ENCODE data around the gene P2RX7.

P2RX7 gene

GRCh38 chr12:121186826-121187225 is 54.1 kb downstream of the P2RX7 start:
- Histone ChIP-seq H3K27ac (no peak overlapping the region), H3K4me2 (no peak overlapping the region), H3K9ac (no peak overlapping the region), H3K4me1 (ENCODE audit: low read depth, poor library complexity, severe bottlenecking) (no peaks in the 10 kb centered on the region), H3K27me3 (ENCODE audit: insufficient read depth, low read depth) (no peaks in the 10 kb centered on the region), H3K36me3 (ENCODE audit: insufficient read depth) (no peaks in the 10 kb centered on the region), H3K4me3 (IDR thresholded peaks at IDR 0.05; ENCODE audit: insufficient read depth, low read depth, low read length) (no peak overlapping the region), H3K79me2 (ENCODE audit: insufficient read depth, low read depth) (no peaks in the 10 kb centered on the region), H2AFZ (ENCODE audit: low read depth) (no peak overlapping the region), H4K20me1 (ENCODE audit: insufficient read depth) (no peaks in the 10 kb centered on the region)
- TF ChIP-seq CTCF (conservative IDR thresholded peaks at IDR 0.05; ENCODE audit: low read depth, low read length): no peak

DNA sequence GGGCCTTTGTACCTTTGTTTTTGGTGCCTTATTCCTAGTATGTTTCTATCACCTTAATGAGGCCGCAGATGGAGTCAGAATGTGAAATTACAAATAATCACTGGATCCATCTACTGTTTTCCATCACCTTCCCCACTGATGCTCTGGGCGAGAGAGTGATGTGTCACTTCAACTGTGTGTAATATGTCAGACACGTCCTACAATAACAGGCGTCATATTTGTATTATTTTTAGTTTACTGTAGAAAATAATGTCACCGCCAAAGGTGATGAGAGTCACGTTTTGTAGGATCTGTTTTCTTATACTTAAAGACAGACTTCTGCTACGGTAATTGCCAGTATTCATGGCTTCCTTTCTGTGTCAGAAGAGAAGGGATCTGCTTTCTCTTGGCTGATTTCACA is 54.8 kb downstream of the P2RX7 start:
- Histone ChIP-seq H3K4me2 (no peak overlapping the region), H3K27me3 (ENCODE audit: insufficient read depth, low read depth) (no peaks in the 10 kb centered on the region), H3K4me3 (IDR thresholded peaks at IDR 0.05; ENCODE audit: insufficient read depth, low read depth, low read length) (no peak overlapping the region), H4K20me1 (ENCODE audit: insufficient read depth) (no peaks in the 10 kb centered on the region), H3K9ac (no peak overlapping the region), H2AFZ (ENCODE audit: low read depth) (no peak overlapping the region), H3K36me3 (ENCODE audit: insufficient read depth) (no peaks in the 10 kb centered on the region), H3K4me1 (ENCODE audit: low read depth, poor library complexity, severe bottlenecking) (no peaks in the 10 kb centered on the region), H3K79me2 (ENCODE audit: insufficient read depth, low read depth) (no peaks in the 10 kb centered on the region), H3K27ac (no peak overlapping the region)
- no peak for TF ChIP-seq CTCF (conservative IDR thresholded peaks at IDR 0.05; ENCODE audit: low read depth, low read length)

GRCh38 chr12:121188227-121188626 is 55.6 kb downstream of the P2RX7 start:
- Histone ChIP-seq H3K4me1 (ENCODE audit: low read depth, poor library complexity, severe bottlenecking) (no peaks in the 10 kb centered on the region), H2AFZ (ENCODE audit: low read depth) (no peak overlapping the region), H3K27ac (no peak overlapping the region), H3K27me3 (ENCODE audit: insufficient read depth, low read depth) (no peaks in the 10 kb centered on the region), H3K79me2 (ENCODE audit: insufficient read depth, low read depth) (no peaks in the 10 kb centered on the region), H3K4me2 (no peak overlapping the region), H4K20me1 (ENCODE audit: insufficient read depth) (no peaks in the 10 kb centered on the region), H3K9ac (no peak overlapping the region), H3K4me3 (IDR thresholded peaks at IDR 0.05; ENCODE audit: insufficient read depth, low read depth, low read length) (no peak overlapping the region), H3K36me3 (ENCODE audit: insufficient read depth) (no peaks in the 10 kb centered on the region)
- TF ChIP-seq CTCF (conservative IDR thresholded peaks at IDR 0.05; ENCODE audit: low read depth, low read length): no peak

DNA sequence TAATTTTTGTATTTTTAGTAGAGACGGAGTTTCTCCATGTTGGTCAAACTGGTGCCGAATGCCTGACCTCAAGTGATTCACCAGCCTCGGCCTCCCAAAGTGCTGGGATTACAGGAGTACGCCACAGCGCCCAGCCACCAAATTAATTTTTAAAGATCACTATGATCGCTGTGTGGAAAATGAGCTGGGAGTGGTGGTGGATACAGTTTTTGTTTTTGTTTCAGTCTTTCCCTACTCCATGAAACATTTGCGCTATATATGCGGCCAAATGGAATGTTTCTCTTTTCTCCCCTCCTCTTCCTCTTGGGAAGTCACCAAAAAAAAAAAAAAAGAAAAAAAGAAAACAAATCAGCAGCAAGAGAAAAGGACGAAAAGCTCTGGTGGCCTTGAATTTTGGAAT is 56.5 kb downstream of the P2RX7 start:
- Histone ChIP-seq H2AFZ (ENCODE audit: low read depth) (no peak overlapping the region), H3K79me2 (ENCODE audit: insufficient read depth, low read depth) (no peaks in the 10 kb centered on the region), H3K36me3 (ENCODE audit: insufficient read depth) (no peaks in the 10 kb centered on the region), H4K20me1 (ENCODE audit: insufficient read depth) (no peaks in the 10 kb centered on the region), H3K4me1 (ENCODE audit: low read depth, poor library complexity, severe bottlenecking) (no peaks in the 10 kb centered on the region), H3K9ac (no peak overlapping the region), H3K4me3 (IDR thresholded peaks at IDR 0.05; ENCODE audit: insufficient read depth, low read depth, low read length) (no peak overlapping the region), H3K27ac (no peak overlapping the region), H3K4me2 (no peak overlapping the region), H3K27me3 (ENCODE audit: insufficient read depth, low read depth) (no peaks in the 10 kb centered on the region)
- no peak for TF ChIP-seq CTCF (conservative IDR thresholded peaks at IDR 0.05; ENCODE audit: low read depth, low read length)
